Naive B cell (primary cell): Measurements from ENCODE around the gene ADTRP. TPM values are rescaled to one million over a fixed set of nuclear protein-coding genes. Genes with fewer than 3 reads are reported as not detected.

Source experiments
- ATAC-seq, 2 donors: fragments of 150-1000 bp; cut with Tn5 transposase; 2 replicates each; pipeline ENCODE4 v1.10.0; 2021; ENCODE audit warnings: low read depth in 2 of 2, mild to moderate bottlenecking in 2 of 2, moderate library complexity in 2 of 2
- DNase-seq: peaks from one replicate; pipeline ENCODE4 v3.0.0; 2022
- H3K27ac Mint-ChIP-seq, 6 donors: one replicate each; pipeline ENCODE4 v1.8.0; 2020 to 2022; ENCODE audit warnings: mild to moderate bottlenecking in 6 of 6, mixed read lengths in 6 of 6, moderate library complexity in 5 of 6, inconsistent platforms in 2 of 6
- H3K27me3 Mint-ChIP-seq, 3 donors: one replicate each; pipeline ENCODE4 v1.8.0; 2021 to 2022; ENCODE audit warnings: mixed read lengths in 3 of 3, mild to moderate bottlenecking in 1 of 3
- H3K36me3 Mint-ChIP-seq, 2 donors: one replicate each; pipeline ENCODE4 v1.8.0; 2020 to 2022; ENCODE audit warnings: mixed read lengths in 2 of 2, inconsistent platforms in 1 of 2, mild to moderate bottlenecking in 1 of 2
- H3K4me1 Mint-ChIP-seq, 3 donors: one replicate each; pipeline ENCODE4 v1.8.0; 2020 to 2022; ENCODE audit warnings: mixed read lengths in 3 of 3, inconsistent platforms in 1 of 3, mild to moderate bottlenecking in 1 of 3, moderate library complexity in 1 of 3
- H3K4me3 Mint-ChIP-seq, 8 donors: one replicate each; pipeline ENCODE4 v1.8.0; 2020 to 2022; ENCODE audit warnings: mild to moderate bottlenecking in 8 of 8, mixed read lengths in 8 of 8, moderate library complexity in 8 of 8, inconsistent platforms in 2 of 8
- H3K9me3 Mint-ChIP-seq, 7 donors: one replicate each; pipeline ENCODE4 v1.8.0; 2020 to 2022; ENCODE audit warnings: mixed read lengths in 7 of 7, mild to moderate bottlenecking in 5 of 7, inconsistent platforms in 2 of 7, moderate library complexity in 1 of 7
- polyA plus RNA-seq, 6 donors: library from polyadenylated mRNA; unstranded; fragments of 300-500 nt; fragmentation: Illumina TruSeq; gene quantifications; one replicate each; pipeline ENCODE4 v1.2.3, GENCODE V29; 2021; ENCODE audit warnings: low read depth in 6 of 6

Gene ADTRP
- polyA plus RNA-seq, 6 donors from 2014 or later = not detected

GRCh38 chr6:11753798-11754197 is 24.8 kb downstream of the ADTRP start:
- Mint-ChIP-seq H3K4me3 (no peak overlapping the region), H3K36me3 (peaks cover 0 to 9% of the 10 kb centered on the region in 2 donors), H3K27ac (no peak overlapping the region), H3K9me3 (peaks cover 0 to 17% (median 3%) of the 10 kb centered on the region in 7 donors), H3K27me3 (peaks cover 7 to 19% (median 11%) of the 10 kb centered on the region in 3 donors), H3K4me1 (no peaks in the 10 kb centered on the region)
- ATAC-seq = no peak
- no peak for DNase-seq

- no peaks in the 10 kb centered on the region for H3K4me1 Mint-ChIP-seq
- ATAC-seq (no peak), DNase-seq (no peak)
- no peak overlapping the region for H3K27ac Mint-ChIP-seq
- H3K9me3 Mint-ChIP-seq = peaks cover 0 to 9% (median under 1%) of the 10 kb centered on the region in 7 donors
- peaks cover 0 to 3% of the 10 kb centered on the region in 2 donors for H3K36me3 Mint-ChIP-seq
- peaks cover 7 to 11% (median 11%) of the 10 kb centered on the region in 3 donors for H3K27me3 Mint-ChIP-seq
- H3K4me3 Mint-ChIP-seq = no peak overlapping the region
Observed at GRCh38 chr6:11752360-11752759, 26.2 kb downstream of the ADTRP start.

GRCh38 chr6:11750682-11751081 is 27.9 kb downstream of the ADTRP start:
- Mint-ChIP-seq H3K9me3 (no peaks in the 10 kb centered on the region), H3K4me3 (no peak overlapping the region), H3K27ac (no peak overlapping the region), H3K27me3 (peaks cover 7 to 11% (median 7%) of the 10 kb centered on the region in 3 donors), H3K36me3 (no peaks in the 10 kb centered on the region), H3K4me1 (no peaks in the 10 kb centered on the region)
- no peak for DNase-seq
- ATAC-seq = no peak

GRCh38 chr6:11748591-11749210 is 29.9 kb downstream of the ADTRP start:
- ATAC-seq = no peak
- Mint-ChIP-seq H3K4me3 (no peak overlapping the region), H3K9me3 (no peaks in the 10 kb centered on the region), H3K27me3 (peaks cover 0 to 4% (median 4%) of the 10 kb centered on the region in 3 donors), H3K27ac (no peak overlapping the region), H3K4me1 (no peaks in the 10 kb centered on the region), H3K36me3 (no peaks in the 10 kb centered on the region)
- DNase-seq = no peak

- no peak overlapping the region for H3K4me3 Mint-ChIP-seq
- H3K27ac Mint-ChIP-seq = no peak overlapping the region
- H3K27me3 Mint-ChIP-seq = peaks cover 4 to 5% (median 4%) of the 10 kb centered on the region in 3 donors
- no peaks in the 10 kb centered on the region for H3K9me3 Mint-ChIP-seq
- DNase-seq = no peak
- no peaks in the 10 kb centered on the region for H3K36me3 Mint-ChIP-seq
- no peak for ATAC-seq
- no peaks in the 10 kb centered on the region for H3K4me1 Mint-ChIP-seq
Observed at GRCh38 chr6:11747021-11747420, 31.6 kb downstream of the ADTRP start.

DNA sequence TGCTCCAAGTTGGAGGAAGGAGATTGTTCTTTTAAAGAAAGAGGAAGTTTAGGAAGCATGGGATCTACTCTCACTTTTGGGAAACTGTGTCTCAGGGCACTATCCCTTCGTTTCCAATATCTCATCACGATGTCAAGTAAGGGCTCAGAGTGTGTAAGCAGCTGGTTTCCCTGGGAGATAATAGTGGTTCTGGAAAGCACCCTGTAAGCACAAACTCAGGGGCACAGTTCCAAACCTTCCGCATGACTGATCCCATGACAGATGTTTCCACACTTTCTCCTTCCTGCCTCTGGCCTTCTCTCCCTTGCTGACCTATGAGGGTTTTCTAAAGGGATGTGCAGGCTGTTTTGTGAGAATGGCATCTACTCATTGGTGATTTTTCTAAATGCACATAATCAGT is 33.9 kb downstream of the ADTRP start:
- Mint-ChIP-seq H3K4me3 (no peak overlapping the region), H3K27ac (no peak overlapping the region), H3K27me3 (peaks cover 4 to 24% (median 13%) of the 10 kb centered on the region in 3 donors), H3K36me3 (no peaks in the 10 kb centered on the region), H3K9me3 (no peaks in the 10 kb centered on the region), H3K4me1 (no peaks in the 10 kb centered on the region)
- DNase-seq (no peak), ATAC-seq (no peak)

- Mint-ChIP-seq H3K27me3 (peaks cover 9 to 27% (median 19%) of the 10 kb centered on the region in 3 donors), H3K9me3 (no peaks in the 10 kb centered on the region), H3K4me3 (no peak overlapping the region), H3K36me3 (no peaks in the 10 kb centered on the region), H3K27ac (no peak overlapping the region), H3K4me1 (no peaks in the 10 kb centered on the region)
- no peak for ATAC-seq
- DNase-seq = no peak
Observed at GRCh38 chr6:11744101-11744500, 34.5 kb downstream of the ADTRP start.

- Mint-ChIP-seq H3K36me3 (no peaks in the 10 kb centered on the region), H3K9me3 (no peaks in the 10 kb centered on the region), H3K27ac (no peak overlapping the region), H3K4me3 (no peak overlapping the region), H3K4me1 (no peaks in the 10 kb centered on the region), H3K27me3 (peaks cover 23 to 37% (median 28%) of the 10 kb centered on the region in 3 donors)
- ATAC-seq = no peak
- no peak for DNase-seq
Observed at GRCh38 chr6:11740875-11741274, 37.7 kb downstream of the ADTRP start.

GRCh38 chr6:11738661-11739375 is 39.8 kb downstream of the ADTRP start:
- Mint-ChIP-seq H3K27me3 (peaks cover 19 to 39% (median 24%) of the 10 kb centered on the region in 3 donors), H3K4me3 (no peak overlapping the region), H3K27ac (no peak overlapping the region), H3K4me1 (no peaks in the 10 kb centered on the region), H3K9me3 (no peaks in the 10 kb centered on the region), H3K36me3 (no peaks in the 10 kb centered on the region)
- ATAC-seq (no peak), DNase-seq (no peak)

DNA sequence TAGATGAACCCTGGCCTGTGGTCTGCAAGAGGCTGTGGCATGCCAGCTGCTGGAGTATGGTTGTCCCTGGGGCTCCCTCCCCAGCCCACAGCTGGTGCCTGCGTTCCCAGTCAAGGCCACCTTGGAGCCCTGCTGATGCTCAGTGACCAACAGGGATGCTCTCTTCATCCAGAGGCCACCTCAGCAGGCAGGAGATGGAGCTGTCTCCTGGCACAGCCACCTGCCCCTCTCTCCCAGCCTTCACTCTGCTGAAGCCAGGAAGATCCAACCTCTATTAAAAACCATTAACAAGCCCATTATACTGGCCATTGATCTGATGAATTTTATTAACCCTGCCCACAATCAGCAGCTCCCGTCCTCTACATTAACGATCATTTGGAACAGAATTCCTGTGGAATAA is 40.4 kb downstream of the ADTRP start:
- ATAC-seq (no peak), DNase-seq (no peak)
- Mint-ChIP-seq H3K27ac (no peak overlapping the region), H3K36me3 (no peaks in the 10 kb centered on the region), H3K9me3 (no peaks in the 10 kb centered on the region), H3K4me1 (no peaks in the 10 kb centered on the region), H3K4me3 (no peak overlapping the region), H3K27me3 (peaks cover 19 to 44% (median 29%) of the 10 kb centered on the region in 3 donors)

DNA sequence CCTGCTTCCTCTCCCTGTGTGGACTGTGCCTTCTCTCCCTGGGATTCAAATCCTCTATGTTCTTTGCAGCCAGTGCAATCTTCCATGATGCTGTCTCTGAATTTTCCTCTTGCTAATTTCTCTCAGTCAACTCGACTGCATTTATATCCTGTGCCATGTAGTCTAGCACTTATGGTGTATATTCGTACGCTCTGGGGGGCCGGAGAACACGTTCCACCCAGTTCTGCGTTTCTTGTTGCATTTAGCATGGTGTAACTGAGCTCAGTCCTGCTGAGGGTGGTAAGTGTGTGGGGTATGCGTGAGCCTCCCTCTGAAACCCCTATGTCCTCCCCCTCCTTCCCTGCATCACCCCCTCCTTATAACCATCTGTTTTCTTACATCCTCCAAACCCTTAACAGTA is 42.0 kb downstream of the ADTRP start:
- Mint-ChIP-seq H3K4me1 (peaks cover 4 to 10% (median 5%) of the 10 kb centered on the region in 3 donors), H3K36me3 (no peaks in the 10 kb centered on the region), H3K27ac (no peak overlapping the region), H3K4me3 (no peak overlapping the region), H3K27me3 (peaks cover 19 to 41% (median 27%) of the 10 kb centered on the region in 3 donors), H3K9me3 (no peaks in the 10 kb centered on the region)
- ATAC-seq = no peak
- no peak for DNase-seq

- no peak for DNase-seq
- Mint-ChIP-seq H3K27me3 (peaks cover 19 to 30% (median 28%) of the 10 kb centered on the region in 3 donors), H3K27ac (no peak overlapping the region), H3K4me3 (no peak overlapping the region), H3K36me3 (no peaks in the 10 kb centered on the region), H3K4me1 (peaks cover 4 to 10% (median 5%) of the 10 kb centered on the region in 3 donors), H3K9me3 (no peaks in the 10 kb centered on the region)
- no peak for ATAC-seq
Observed at GRCh38 chr6:11734861-11735613, 43.6 kb downstream of the ADTRP start.

DNA sequence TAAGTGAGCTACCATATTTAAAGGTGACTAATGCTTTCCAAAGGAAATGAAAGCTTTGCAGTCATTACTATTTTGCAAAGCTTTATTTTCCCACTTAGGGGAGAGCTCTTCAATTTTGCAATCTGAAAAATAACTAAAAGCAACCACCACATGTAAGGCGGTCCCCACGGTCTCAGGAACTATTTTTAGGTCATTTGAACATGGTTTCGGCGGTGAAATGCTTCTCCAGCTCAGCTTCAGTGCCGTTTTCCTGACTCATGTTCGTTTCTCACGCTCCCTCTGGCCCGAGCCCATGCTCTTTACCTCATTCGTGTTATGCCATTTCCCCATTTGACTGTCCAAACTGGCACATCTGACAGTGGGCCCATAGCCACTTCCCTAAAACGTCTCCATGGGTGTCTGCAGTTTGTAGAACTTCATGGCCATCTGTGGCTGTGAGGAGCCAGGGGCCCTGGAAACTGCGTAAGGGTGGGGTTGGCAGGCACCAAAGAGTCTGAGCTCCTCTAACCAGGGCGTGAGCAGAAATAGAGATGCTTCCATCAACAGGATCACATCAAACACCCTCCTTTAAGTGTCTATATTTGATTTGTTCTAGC is 46.5 kb downstream of the ADTRP start:
- H3K9me3 Mint-ChIP-seq = peaks cover 0 to 2% (median 0%) of the 10 kb centered on the region in 7 donors

More for the DNA sequence above, 46.5 kb downstream of the ADTRP start:
- ATAC-seq (peak; percentile 83 to 87), DNase-seq (peak; percentile 44)
- no peaks in the 10 kb centered on the region for H3K36me3 Mint-ChIP-seq
- peaks cover 11 to 20% (median 16%) of the 10 kb centered on the region in 3 donors for H3K4me1 Mint-ChIP-seq
- no peak overlapping the region for H3K27ac Mint-ChIP-seq
- peak overlapping the region in 2 of 8 donors; percentile 11 to 12 for H3K4me3 Mint-ChIP-seq
- H3K27me3 Mint-ChIP-seq = peaks cover 20 to 38% (median 28%) of the 10 kb centered on the region in 3 donors
